Esophagus muscularis mucosa (tissue), 4 donors: ENCODE measurements around the gene SLC25A10. TPM values are rescaled to one million over a fixed set of nuclear protein-coding genes. Genes with fewer than 3 reads are reported as not detected.

Experiments used
- DNase-seq: peaks from one replicate; pipeline ENCODE4 v3.0.0-alpha.2; 2017; ENCODE audit errors: extremely low spot score
- H3K27ac ChIP-seq, 4 donors: fragments of 200-600 bp; sonication (generic); replicated peaks in 1 of 4; 1 replicate in 3 of 4; 2 replicates in 1 of 4; pipeline ENCODE4 v1.5.1; 2016 to 2019; ENCODE audit warnings: mild to moderate bottlenecking in 1 of 4
- H3K27me3 ChIP-seq, 4 donors: fragments of 200-600 bp; sonication (generic); one replicate each; pipeline versions ENCODE4 v1.5.1 to v1.6.0; 2016 to 2019
- H3K36me3 ChIP-seq, 4 donors: fragments of 200-600 bp; sonication (generic); one replicate each; pipeline ENCODE4 v1.5.1; 2016 to 2019
- H3K4me1 ChIP-seq, 4 donors: fragments of 200-600 bp; sonication (generic); one replicate each; pipeline ENCODE4 v1.5.1; 2016 to 2019
- H3K4me3 ChIP-seq, 4 donors: fragments of 200-600 bp; sonication (generic); 1 replicate in 2 of 4; 2 replicates in 2 of 4; pipeline ENCODE4 v1.5.1; 2016 to 2019; ENCODE audit warnings: mild to moderate bottlenecking in 4 of 4, moderate library complexity in 1 of 4
- H3K9me3 ChIP-seq, 4 donors: fragments of 200-600 bp; sonication (generic); 1 replicate in 3 of 4; 2 replicates in 1 of 4; pipeline ENCODE4 v1.5.1; 2016 to 2019
- EP300 ChIP-seq: sonication (generic); formaldehyde crosslinking; IDR thresholded peaks from one replicate; pipeline ENCODE4 v1.6.1; 2017; ENCODE audit warnings: antibody characterized with exemption
- POLR2A ChIP-seq: fragments of 450-650 bp; IDR thresholded peaks from one replicate; pipeline ENCODE4 v1.6.1; 2017; ENCODE audit warnings: antibody characterized with exemption, moderate library complexity, mild to moderate bottlenecking, low read depth
- POLR2AphosphoS5 ChIP-seq, 2 donors: sonication (generic); formaldehyde crosslinking; IDR thresholded peaks; one replicate each; pipeline ENCODE4 v1.6.1; 2017; ENCODE audit warnings: antibody characterized with exemption in 2 of 2
- WGBS: methylation state at CpG from one replicate; pipeline ENCODE4 v1.1.5; 2018; 5-methylcytosine and 5-hydroxymethylcytosine counted together
- intact Hi-C: fragments of 100-400 bp; cut with DNase I; formaldehyde crosslinking; loops from one replicate; pipeline ENCODE4 v1.15.1; 2023
- total RNA-seq, 4 donors: library from RNA; depleted of rRNA; stranded (reverse); fragments of >200 nt; gene quantifications; one replicate each; pipeline versions ENCODE4 v1.1.0 to v1.2.1, GENCODE V29; 2016
- TF ChIP-seq, protein P1 (sequence below), 3 experiments: fragments of 200-600 bp in 2 of 3; fragments of 450-650 bp in 1 of 3; sonication (generic) in 2 of 3; IDR thresholded peaks; one replicate each; pipeline ENCODE4 v1.5.1; 2017 to 2019; ENCODE audit warnings: antibody characterized with exemption in 3 of 3, mild to moderate bottlenecking in 2 of 3, moderate library complexity in 1 of 3

The SLC25A10 gene
- total RNA-seq, 4 donors from 2014 or later: 2.1 to 5.5 (median 4.8) TPM

DNA sequence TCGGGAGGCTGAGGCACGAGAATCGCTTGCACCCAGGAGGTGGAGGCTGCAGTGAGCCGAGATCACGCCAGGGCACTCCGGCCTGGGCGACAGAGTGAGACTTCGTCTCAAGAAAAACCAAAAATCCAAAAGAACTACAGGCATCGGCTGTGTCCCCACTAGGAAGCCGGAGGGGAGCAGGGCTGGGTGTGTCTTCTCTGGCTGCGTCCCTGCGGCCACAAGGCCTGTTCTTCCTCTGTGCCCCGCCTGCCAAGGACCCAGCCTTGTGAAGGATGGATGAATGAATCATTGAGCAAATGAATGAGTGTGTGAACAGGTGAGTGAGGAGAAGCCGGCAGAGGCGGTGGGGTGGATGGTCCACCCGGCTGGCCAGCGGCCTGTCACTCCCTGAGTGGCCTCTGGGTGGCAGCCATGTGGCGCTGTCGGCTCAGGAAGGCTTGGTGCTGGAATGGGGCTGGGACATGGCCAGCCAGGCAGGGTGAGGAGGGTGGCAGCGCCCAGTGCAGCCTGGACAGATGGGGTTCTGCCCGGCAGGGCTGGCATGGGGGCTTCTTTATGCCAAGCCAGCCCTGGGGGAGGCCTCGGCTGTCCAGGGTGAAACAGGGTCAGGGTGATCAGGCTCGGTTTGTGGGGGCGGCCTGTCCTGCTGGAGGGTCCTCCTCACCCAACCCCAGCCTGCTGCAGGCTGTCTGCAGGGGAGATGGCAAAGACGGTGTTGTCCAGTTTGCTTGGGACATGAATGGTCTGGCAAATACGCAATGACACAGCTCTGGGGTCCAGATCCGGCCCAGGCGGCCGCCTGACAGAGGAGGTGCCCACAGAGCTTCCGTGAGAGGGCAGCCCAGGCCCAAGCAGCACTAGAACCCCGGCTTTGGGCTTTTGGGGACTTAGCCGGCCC lies 21.7 kb downstream of the SLC25A10 start:
- TF ChIP-seq POLR2A (no peak), POLR2AphosphoS5 (IDR thresholded peaks at IDR 0.05) (peak in 1 of 2 donors; percentile 59), EP300 (no peak)
- TF ChIP-seq, protein P1, sequence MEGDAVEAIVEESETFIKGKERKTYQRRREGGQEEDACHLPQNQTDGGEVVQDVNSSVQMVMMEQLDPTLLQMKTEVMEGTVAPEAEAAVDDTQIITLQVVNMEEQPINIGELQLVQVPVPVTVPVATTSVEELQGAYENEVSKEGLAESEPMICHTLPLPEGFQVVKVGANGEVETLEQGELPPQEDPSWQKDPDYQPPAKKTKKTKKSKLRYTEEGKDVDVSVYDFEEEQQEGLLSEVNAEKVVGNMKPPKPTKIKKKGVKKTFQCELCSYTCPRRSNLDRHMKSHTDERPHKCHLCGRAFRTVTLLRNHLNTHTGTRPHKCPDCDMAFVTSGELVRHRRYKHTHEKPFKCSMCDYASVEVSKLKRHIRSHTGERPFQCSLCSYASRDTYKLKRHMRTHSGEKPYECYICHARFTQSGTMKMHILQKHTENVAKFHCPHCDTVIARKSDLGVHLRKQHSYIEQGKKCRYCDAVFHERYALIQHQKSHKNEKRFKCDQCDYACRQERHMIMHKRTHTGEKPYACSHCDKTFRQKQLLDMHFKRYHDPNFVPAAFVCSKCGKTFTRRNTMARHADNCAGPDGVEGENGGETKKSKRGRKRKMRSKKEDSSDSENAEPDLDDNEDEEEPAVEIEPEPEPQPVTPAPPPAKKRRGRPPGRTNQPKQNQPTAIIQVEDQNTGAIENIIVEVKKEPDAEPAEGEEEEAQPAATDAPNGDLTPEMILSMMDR (IDR thresholded peaks at IDR 0.05): peak; percentile 76 to 96 (median 87)
- peak; percentile 94 for DNase-seq
- Histone ChIP-seq H3K9me3 (no peaks in the 10 kb centered on the region), H3K4me1 (peaks cover 0 to 10% (median 0%) of the 10 kb centered on the region in 4 donors), H3K36me3 (no peaks in the 10 kb centered on the region), H3K27me3 (peaks cover 0 to 84% (median 7%) of the 10 kb centered on the region in 4 donors), H3K27ac (no peak overlapping the region), H3K4me3 (no peak overlapping the region)
- WGBS: 29% methylated on average over 20 of the region's 32 CpGs
- intact Hi-C loops: no loop called here

DNA sequence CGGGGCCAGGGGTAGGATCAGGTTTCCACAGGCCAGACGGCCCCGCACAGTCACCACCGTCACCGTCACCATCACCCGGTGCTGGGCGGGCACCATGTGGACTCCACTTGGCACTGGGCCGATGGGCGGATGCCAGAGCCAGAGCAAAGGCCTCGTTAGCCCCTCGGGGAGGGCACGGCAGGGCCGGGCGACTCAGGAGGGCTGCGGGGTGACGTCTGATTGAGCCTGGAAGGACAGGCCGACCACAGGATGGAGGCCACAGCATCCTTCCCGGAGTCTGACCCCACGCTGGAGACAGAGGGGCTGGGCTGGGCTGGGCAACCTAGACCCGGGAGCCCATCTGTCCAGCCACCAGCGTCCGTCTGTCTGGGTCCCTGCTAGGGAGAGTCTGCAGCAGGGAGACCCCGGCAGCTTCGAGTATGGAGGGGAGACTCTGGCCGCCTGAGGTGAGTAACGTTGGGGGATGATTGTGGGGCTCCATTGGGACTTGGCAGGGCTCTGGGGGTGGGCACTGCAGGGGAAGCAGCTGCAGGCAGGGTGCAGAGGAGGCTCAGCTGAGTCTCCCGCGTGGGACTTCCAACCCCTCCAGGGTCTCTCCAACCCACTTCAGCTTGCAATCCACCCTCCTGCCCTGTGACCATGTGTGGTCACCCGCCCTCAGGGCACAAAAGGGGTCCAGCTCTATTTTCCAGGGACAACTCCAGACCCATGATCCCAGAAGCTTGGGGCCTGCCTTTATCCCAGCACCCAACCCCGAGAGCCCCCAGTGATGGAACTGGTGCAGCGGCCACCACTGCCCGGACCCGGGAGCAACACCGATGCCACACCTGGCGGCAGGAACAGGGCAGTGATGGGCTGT lies 22.6 kb downstream of the SLC25A10 start:
- TF ChIP-seq POLR2AphosphoS5 (IDR thresholded peaks at IDR 0.05) (no peak), POLR2A (no peak), EP300 (no peak)
- TF ChIP-seq, protein P1 (IDR thresholded peaks at IDR 0.05): no peak

DNA sequence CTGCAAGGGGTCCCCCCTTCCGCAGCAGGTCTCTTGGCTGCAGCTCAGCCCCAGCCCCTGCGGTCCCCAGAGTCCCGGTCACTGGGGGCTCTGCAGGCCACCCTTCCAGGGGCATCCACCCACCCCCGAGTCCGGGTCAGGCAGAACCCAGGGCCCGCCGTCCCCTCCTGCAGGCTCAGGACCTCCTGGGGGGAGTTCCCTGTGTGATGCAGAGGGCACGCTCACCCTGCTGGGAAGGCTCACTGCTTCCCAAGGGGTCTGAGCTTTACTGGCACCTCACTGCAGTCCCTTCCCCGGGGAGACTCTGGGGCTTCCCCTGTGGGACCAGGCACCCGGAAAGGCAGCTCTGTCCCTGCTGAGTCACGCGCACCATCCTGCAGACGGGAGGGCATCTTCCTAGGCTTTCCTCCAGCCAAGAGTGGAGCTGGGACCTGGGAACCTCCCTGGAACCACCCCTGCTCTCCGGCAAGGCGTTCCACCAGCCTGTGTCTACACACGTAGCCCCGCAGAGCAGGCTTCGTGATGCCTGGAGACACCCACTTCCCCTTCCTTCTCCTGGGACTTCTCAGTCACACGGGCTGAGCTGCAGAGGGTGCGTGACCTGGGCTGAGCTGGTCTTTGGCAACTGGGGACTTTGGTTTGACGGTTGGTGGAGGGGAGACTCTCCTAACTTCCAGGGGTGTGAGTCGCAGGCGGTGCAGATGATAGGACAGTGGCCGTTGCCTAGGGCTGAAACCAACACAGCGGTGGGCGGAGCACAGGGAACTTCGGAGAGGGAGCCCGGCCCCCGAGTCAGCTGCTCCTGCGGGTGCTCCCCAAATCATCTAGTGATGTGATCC lies 23.4 kb downstream of the SLC25A10 start:
- Histone ChIP-seq H3K27ac (no peak overlapping the region), H3K27me3 (peaks cover 0 to 75% (median 7%) of the 10 kb centered on the region in 4 donors), H3K9me3 (no peaks in the 10 kb centered on the region), H3K4me3 (no peak overlapping the region), H3K4me1 (peaks cover 0 to 11% (median 0%) of the 10 kb centered on the region in 4 donors), H3K36me3 (no peaks in the 10 kb centered on the region)
- no peak for DNase-seq
- no peak for TF ChIP-seq POLR2AphosphoS5 (IDR thresholded peaks at IDR 0.05)
- TF ChIP-seq POLR2A: no peak
- TF ChIP-seq, protein P1 (IDR thresholded peaks at IDR 0.05): no peak
- no peak for TF ChIP-seq EP300
- 48% methylated on average over 9 of the region's 30 CpGs for WGBS
- intact Hi-C loops: no loop called here

More for the DNA sequence above, 22.6 kb downstream of the SLC25A10 start:
- H3K36me3 ChIP-seq: no peaks in the 10 kb centered on the region
- H3K27me3 ChIP-seq: peaks cover 0 to 79% (median 7%) of the 10 kb centered on the region in 4 donors
- H3K9me3 ChIP-seq: no peaks in the 10 kb centered on the region
- H3K4me1 ChIP-seq: peaks cover 0 to 10% (median 0%) of the 10 kb centered on the region in 4 donors
- no peak overlapping the region for H3K27ac ChIP-seq
- DNase-seq: no peak
- H3K4me3 ChIP-seq: no peak overlapping the region
- intact Hi-C loops: no loop called here
- 90% methylated on average over 16 of the region's 35 CpGs for WGBS
